Activated T-helper 17 cell treated with anti-CD3 and anti-CD28 coated beads, Interleukin-2, amount 50 U/mL, for 72 hours (primary cell): ENCODE data around the gene PCBP4. TPM values are rescaled to one million over a fixed set of nuclear protein-coding genes. Genes with fewer than 3 reads are reported as not detected.
A peak's percentile ranks its signal among the peaks of the same experiment; 100 is the strongest.

Experiments used
- ATAC-seq: fragments of 150-1000 bp; cut with Tn5 transposase; replicated peaks from 2 replicates; pipeline ENCODE4 v1.10.0; 2021; ENCODE audit warnings: mild to moderate bottlenecking, moderate library complexity
- H3K27ac Mint-ChIP-seq: one replicate; pipeline ENCODE4 v1.8.0; 2022; ENCODE audit warnings: mixed read lengths
- H3K27me3 Mint-ChIP-seq: one replicate; pipeline ENCODE4 v1.8.0; 2022; ENCODE audit warnings: mixed read lengths
- H3K36me3 Mint-ChIP-seq: one replicate; pipeline ENCODE4 v1.8.0; 2022; ENCODE audit warnings: low read depth, mild to moderate bottlenecking, mixed read lengths
- H3K4me1 Mint-ChIP-seq: one replicate; pipeline ENCODE4 v1.8.0; 2022; ENCODE audit warnings: mixed read lengths
- H3K4me3 Mint-ChIP-seq: one replicate; pipeline ENCODE4 v1.8.0; 2022; ENCODE audit warnings: mild to moderate bottlenecking, mixed read lengths
- H3K9me3 Mint-ChIP-seq: one replicate; pipeline ENCODE4 v1.8.0; 2022; ENCODE audit warnings: mixed read lengths
- total RNA-seq, 2 donors: library from RNA; stranded (reverse); gene quantifications; one replicate each; pipeline ENCODE4 v1.2.3, GENCODE V29; 2022

PCBP4 gene
- total RNA-seq, 2 donors from 2014 or later, result 16.4 to 18.5 TPM

DNA sequence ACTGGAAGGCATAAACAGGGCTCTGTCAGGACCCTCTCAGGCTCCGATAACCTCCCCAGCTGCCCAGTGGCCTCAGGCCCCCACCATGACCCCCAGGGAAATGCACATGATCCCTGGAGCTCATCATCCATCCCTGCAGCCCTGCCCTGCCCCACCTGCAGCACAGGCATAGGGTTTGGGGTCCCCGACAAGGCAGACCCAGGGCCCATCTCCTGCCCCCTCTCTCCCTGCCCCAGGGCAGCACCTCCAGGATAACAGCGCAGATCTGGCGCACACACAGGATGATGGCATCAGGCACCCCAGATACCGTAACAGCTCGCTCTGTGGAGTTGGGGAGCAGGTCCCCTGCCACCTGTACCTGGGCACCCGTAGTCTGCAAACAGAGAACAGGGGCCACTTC lies 7.6 kb downstream of the PCBP4 start:
- Mint-ChIP-seq H3K9me3 (no peaks in the 10 kb centered on the region), H3K36me3 (peaks cover 12% of the 10 kb centered on the region), H3K4me3 (no peak overlapping the region), H3K27me3 (peaks cover 8% of the 10 kb centered on the region), H3K27ac (no peak overlapping the region), H3K4me1 (peaks cover 5% of the 10 kb centered on the region)
- no peak for ATAC-seq

- Mint-ChIP-seq H3K4me1 (peaks cover 8% of the 10 kb centered on the region), H3K27me3 (peaks cover 13% of the 10 kb centered on the region), H3K9me3 (no peaks in the 10 kb centered on the region), H3K36me3 (peaks cover 12% of the 10 kb centered on the region), H3K4me3 (no peak overlapping the region), H3K27ac (no peak overlapping the region)
- ATAC-seq, result no peak
Measured at GRCh38 chr3:51958603-51959521, 8.4 kb downstream of the PCBP4 start.

GRCh38 chr3:51957520-51958205 lies 9.6 kb downstream of the PCBP4 start:
- Mint-ChIP-seq H3K4me1 (peaks cover 10% of the 10 kb centered on the region), H3K27me3 (peaks cover 24% of the 10 kb centered on the region), H3K4me3 (no peak overlapping the region), H3K27ac (no peak overlapping the region), H3K36me3 (peaks cover 12% of the 10 kb centered on the region), H3K9me3 (no peaks in the 10 kb centered on the region)
- ATAC-seq, result no peak

DNA sequence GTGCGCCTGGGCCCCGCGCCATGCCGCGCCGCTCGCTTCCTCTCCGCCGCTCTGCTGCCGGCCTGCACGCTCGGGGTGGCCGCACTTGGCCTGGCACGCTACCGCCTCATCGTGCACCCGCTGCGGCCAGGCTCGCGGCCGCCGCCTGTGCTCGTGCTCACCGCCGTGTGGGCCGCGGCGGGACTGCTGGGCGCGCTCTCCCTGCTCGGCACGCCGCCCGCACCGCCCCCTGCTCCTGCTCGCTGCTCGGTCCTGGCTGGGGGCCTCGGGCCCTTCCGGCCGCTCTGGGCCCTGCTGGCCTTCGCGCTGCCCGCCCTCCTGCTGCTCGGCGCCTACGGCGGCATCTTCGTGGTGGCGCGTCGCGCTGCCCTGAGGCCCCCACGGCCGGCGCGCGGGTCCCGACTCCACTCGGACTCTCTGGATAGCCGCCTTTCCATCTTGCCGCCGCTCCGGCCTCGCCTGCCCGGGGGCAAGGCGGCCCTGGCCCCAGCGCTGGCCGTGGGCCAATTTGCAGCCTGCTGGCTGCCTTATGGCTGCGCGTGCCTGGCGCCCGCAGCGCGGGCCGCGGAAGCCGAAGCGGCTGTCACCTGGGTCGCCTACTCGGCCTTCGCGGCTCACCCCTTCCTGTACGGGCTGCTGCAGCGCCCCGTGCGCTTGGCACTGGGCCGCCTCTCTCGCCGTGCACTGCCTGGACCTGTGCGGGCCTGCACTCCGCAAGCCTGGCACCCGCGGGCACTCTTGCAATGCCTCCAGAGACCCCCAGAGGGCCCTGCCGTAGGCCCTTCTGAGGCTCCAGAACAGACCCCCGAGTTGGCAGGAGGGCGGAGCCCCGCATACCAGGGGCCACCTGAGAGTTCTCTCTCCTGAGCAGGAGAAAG lies 11.1 kb downstream of the PCBP4 start:
- Mint-ChIP-seq H3K4me1 (peaks cover 10% of the 10 kb centered on the region), H3K27me3 (peaks cover 24% of the 10 kb centered on the region), H3K9me3 (no peaks in the 10 kb centered on the region), H3K4me3 (peak overlapping the region; percentile 19), H3K27ac (no peak overlapping the region), H3K36me3 (peaks cover 8% of the 10 kb centered on the region)
- peak; percentile 76 for ATAC-seq

- Mint-ChIP-seq H3K27ac (no peak within 1 kb of the TSS), H3K27me3 (peaks cover 24% of the 10 kb centered on the region), H3K36me3 (peaks cover 7% of the 10 kb centered on the region), H3K4me1 (peaks cover 10% of the 10 kb centered on the region), H3K4me3 (peak within 1 kb of the TSS; percentile 13), H3K9me3 (no peaks in the 10 kb centered on the region)
- no peak for ATAC-seq
Measured at GRCh38 chr3:51955175-51955892, 11.9 kb downstream of the PCBP4 start, which contains the start of gene GPR62. TSS of gene GPR62 (plus strand) at chr3:51955381. CDS start at chr3:51955653, 272 bp downstream.

DNA sequence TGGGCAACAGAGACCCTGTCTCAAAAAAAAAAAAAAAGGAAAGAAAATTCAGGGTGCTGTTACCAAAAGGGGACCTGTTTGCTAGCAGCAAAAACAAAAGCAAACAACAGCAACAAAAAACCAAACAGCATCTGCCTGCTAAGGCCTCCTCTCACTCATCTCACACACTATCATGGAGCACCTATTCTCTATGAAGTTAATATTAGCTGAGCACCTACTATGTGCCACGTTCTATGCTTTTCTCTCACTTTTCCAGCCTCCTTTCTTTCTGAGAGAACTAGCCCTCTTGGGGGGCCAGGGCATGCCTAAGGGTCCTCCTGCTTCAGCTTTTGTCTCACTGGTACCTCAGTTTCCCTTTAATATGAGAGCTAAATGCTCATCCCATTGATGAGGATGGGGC lies 12.5 kb downstream of the PCBP4 start:
- H3K36me3 Mint-ChIP-seq, result peaks cover 7% of the 10 kb centered on the region
- H3K9me3 Mint-ChIP-seq, result no peaks in the 10 kb centered on the region
- no peak overlapping the region for H3K27ac Mint-ChIP-seq

GRCh38 chr3:51954105-51954504 lies 13.1 kb downstream of the PCBP4 start:
- peaks cover 7% of the 10 kb centered on the region for H3K36me3 Mint-ChIP-seq
- H3K4me1 Mint-ChIP-seq, result peaks cover 10% of the 10 kb centered on the region
- no peaks in the 10 kb centered on the region for H3K9me3 Mint-ChIP-seq
- H3K27ac Mint-ChIP-seq, result no peak overlapping the region
- H3K4me3 Mint-ChIP-seq, result no peak overlapping the region
- ATAC-seq, result no peak
- peaks cover 24% of the 10 kb centered on the region for H3K27me3 Mint-ChIP-seq

More for the DNA sequence above, 12.5 kb downstream of the PCBP4 start:
- Mint-ChIP-seq H3K4me3 (no peak overlapping the region), H3K27me3 (peaks cover 24% of the 10 kb centered on the region), H3K4me1 (peaks cover 10% of the 10 kb centered on the region)
- no peak for ATAC-seq

GRCh38 chr3:51953445-51953844 lies 13.8 kb downstream of the PCBP4 start:
- Mint-ChIP-seq H3K4me3 (no peak overlapping the region), H3K27ac (no peak overlapping the region), H3K36me3 (peaks cover 5% of the 10 kb centered on the region), H3K9me3 (no peaks in the 10 kb centered on the region), H3K4me1 (peaks cover 9% of the 10 kb centered on the region), H3K27me3 (peaks cover 23% of the 10 kb centered on the region)
- ATAC-seq, result no peak

GRCh38 chr3:51950899-51951298 lies 16.4 kb downstream of the PCBP4 start:
- no peaks in the 10 kb centered on the region for H3K36me3 Mint-ChIP-seq
- no peak overlapping the region for H3K4me3 Mint-ChIP-seq
- no peaks in the 10 kb centered on the region for H3K9me3 Mint-ChIP-seq
- no peak overlapping the region for H3K27ac Mint-ChIP-seq
- peaks cover 5% of the 10 kb centered on the region for H3K4me1 Mint-ChIP-seq
- ATAC-seq, result no peak
- H3K27me3 Mint-ChIP-seq, result peaks cover 19% of the 10 kb centered on the region

GRCh38 chr3:51949121-51949520 lies 18.1 kb downstream of the PCBP4 start:
- H3K4me1 Mint-ChIP-seq, result peaks cover 5% of the 10 kb centered on the region
- no peak overlapping the region for H3K4me3 Mint-ChIP-seq
- H3K36me3 Mint-ChIP-seq, result no peaks in the 10 kb centered on the region
- H3K27ac Mint-ChIP-seq, result no peak overlapping the region
- H3K9me3 Mint-ChIP-seq, result no peaks in the 10 kb centered on the region
- peaks cover 13% of the 10 kb centered on the region for H3K27me3 Mint-ChIP-seq
- ATAC-seq, result no peak

- Mint-ChIP-seq H3K4me3 (no peak overlapping the region), H3K4me1 (no peaks in the 10 kb centered on the region), H3K27me3 (peaks cover 3% of the 10 kb centered on the region), H3K9me3 (no peaks in the 10 kb centered on the region), H3K36me3 (no peaks in the 10 kb centered on the region), H3K27ac (no peak overlapping the region)
- no peak for ATAC-seq
Measured at GRCh38 chr3:51948016-51948580, 19.2 kb downstream of the PCBP4 start.

DNA sequence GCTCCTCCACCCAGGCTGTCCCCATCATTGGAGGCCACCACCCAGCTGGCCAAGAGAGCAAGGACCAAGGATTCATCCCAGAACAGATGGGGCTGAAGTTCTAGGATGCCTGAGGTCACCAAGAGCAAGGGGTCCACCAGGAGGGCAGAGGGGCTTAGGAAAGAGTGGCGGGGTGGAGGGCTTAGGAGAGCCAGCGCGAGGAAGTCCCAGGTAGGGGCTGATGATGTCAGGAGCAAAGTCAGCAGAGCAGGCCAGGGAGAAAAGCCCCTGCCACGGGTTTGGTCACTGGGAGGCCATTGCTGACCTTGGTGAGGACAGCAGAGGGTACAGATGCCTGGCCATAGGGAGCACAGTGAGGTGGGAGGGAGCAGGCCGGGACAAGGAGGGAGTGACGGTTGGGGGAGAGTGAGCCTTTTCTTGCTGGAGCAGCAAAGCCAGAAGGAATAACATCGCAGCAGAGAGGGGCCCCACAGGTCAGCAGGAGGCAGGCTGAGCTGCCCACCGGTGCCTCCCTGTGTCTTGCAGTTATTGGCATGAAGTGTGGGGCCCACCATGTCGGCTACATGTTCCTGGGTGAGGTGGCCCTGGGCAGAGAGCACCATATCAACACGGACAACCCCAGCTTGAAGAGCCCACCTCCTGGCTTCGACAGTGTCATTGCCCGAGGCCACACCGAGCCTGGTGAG lies 19.9 kb downstream of the PCBP4 start:
- H3K4me1 Mint-ChIP-seq, result no peaks in the 10 kb centered on the region
- H3K27ac Mint-ChIP-seq, result peak overlapping the region; percentile 61
- H3K4me3 Mint-ChIP-seq, result no peak overlapping the region
- H3K36me3 Mint-ChIP-seq, result no peaks in the 10 kb centered on the region
- no peaks in the 10 kb centered on the region for H3K9me3 Mint-ChIP-seq
- no peak for ATAC-seq
- no peaks in the 10 kb centered on the region for H3K27me3 Mint-ChIP-seq

- no peak for ATAC-seq
- Mint-ChIP-seq H3K27ac (peak overlapping the region; percentile 61), H3K36me3 (no peaks in the 10 kb centered on the region), H3K4me1 (no peaks in the 10 kb centered on the region), H3K27me3 (no peaks in the 10 kb centered on the region), H3K4me3 (no peak overlapping the region), H3K9me3 (no peaks in the 10 kb centered on the region)
Measured at GRCh38 chr3:51946796-51947195, 20.5 kb downstream of the PCBP4 start.
